Ovary (tissue), 9 donors: Measurements from ENCODE around the gene RMND5A. TPM values are rescaled to one million over a fixed set of nuclear protein-coding genes. Genes with fewer than 3 reads are reported as not detected.

Source experiments
- DNase-seq, 5 donors: peaks; one replicate each; pipeline ENCODE4 v3.0.0-alpha.2; 2019 to 2020
- H3K27ac ChIP-seq, 2 donors: fragments of 200-600 bp; one replicate each; pipeline versions ENCODE4 v1.5.1 to v1.8.0; 2019 to 2022
- H3K27me3 ChIP-seq: fragments of 200-600 bp; one replicate; pipeline ENCODE4 v1.8.0; 2022
- H3K36me3 ChIP-seq: fragments of 200-600 bp; sonication (generic); one replicate; pipeline ENCODE4 v1.5.1; 2019
- H3K4me1 ChIP-seq: one replicate; pipeline ENCODE4 v1.8.1; 2013; ENCODE audit warnings: mild to moderate bottlenecking, moderate library complexity; ENCODE audit not compliant: insufficient read depth
- H3K4me3 ChIP-seq: fragments of 200-600 bp; sonication (generic); one replicate; pipeline ENCODE4 v1.5.1; 2017
- H3K9me3 ChIP-seq, 2 donors: fragments of 200-600 bp in 1 of 2; sonication (generic) in 1 of 2; one replicate each; pipeline versions ENCODE4 v1.5.1 to v1.8.1; 2013 to 2019; ENCODE audit warnings: mild to moderate bottlenecking in 1 of 2, moderate library complexity in 1 of 2
- CTCF ChIP-seq, 3 donors: fragments of 450-650 bp in 2 of 3; fragments of 200-600 bp in 1 of 3; IDR thresholded peaks; one replicate each; pipeline versions ENCODE4 v1.5.1 to v1.8.0; 2016 to 2022; ENCODE audit warnings: antibody characterized with exemption in 3 of 3, mild to moderate bottlenecking in 1 of 3
- EP300 ChIP-seq: sonication (generic); formaldehyde crosslinking; IDR thresholded peaks from one replicate; pipeline ENCODE4 v1.6.1; 2017; ENCODE audit warnings: antibody characterized with exemption
- POLR2A ChIP-seq: fragments of 450-650 bp; IDR thresholded peaks from one replicate; pipeline ENCODE4 v1.6.1; 2017; ENCODE audit warnings: antibody characterized with exemption, mild to moderate bottlenecking, moderate library complexity
- WGBS, 3 donors: extraction: QIAGEN DNeasy Blood & Tissue Kit in 1 of 3; methylation state at CpG; one replicate each; pipeline versions ENCODE4 v1.1.5 to v1.1.7; 2013 to 2017; 5-methylcytosine and 5-hydroxymethylcytosine counted together
- intact Hi-C, 4 donors: fragments of 100-400 bp; cut with DNase I; formaldehyde crosslinking; loops; one replicate each; pipeline versions ENCODE4 v1.11.0 to v1.15.1; 2022 to 2023
- polyA plus RNA-seq, 2 donors: library from polyadenylated mRNA; stranded (reverse); fragments of 200-250 nt in 1 of 2; fragments of 350-450 nt in 1 of 2; fragmentation: Illumina TruSeq in 1 of 2; extraction: RNeasy Lipid Tissue Mini Kit (QIAGEN cat#74804) in 1 of 2; gene quantifications; one replicate each; pipeline ENCODE4 v1.2.3, GENCODE V29; 2013 to 2014
- total RNA-seq, 7 donors: library from RNA; depleted of rRNA in 2 of 7; stranded (reverse); fragments of >200 nt in 2 of 7; fragmentation: NEBNext Ultra II Directional in 3 of 7; extraction: Animal tissue kit (Norgen Biotek cat#: 25700) in 3 of 7; gene quantifications; one replicate each; pipeline versions ENCODE4 v1.1.0 to v1.2.4, GENCODE V29; 2016 to 2023
- donor health status: DM: no; HTN: no; CAD: no; lungs with moderate emphysema.
- donor health status: DM: no; HTN: no; CAD: no.
- donor health status: Bipolar disorder and iron deficiency.
- donor health status: DM: yes; HTN: yes; CAD: no.
- donor health status: DM: no; HTN: no; CAD: no.
- donor health status: DM: yes; HTN: yes; CAD: no.

The RMND5A gene
- total and polyA plus RNA-seq, 9 donors, result 11.2 to 31.1 (median 26.4) TPM

- WGBS, 3 donors, result 92 to 97% (median 94%) methylated on average over 3 of the region's 3 CpGs
- Histone ChIP-seq H3K9me3 (no peaks in the 10 kb centered on the region), H3K4me3 (no peak overlapping the region), H3K27ac (no peak overlapping the region), H3K36me3 (no peaks in the 10 kb centered on the region), H3K4me1 (no peaks in the 10 kb centered on the region), H3K27me3 (no peaks in the 10 kb centered on the region)
- intact Hi-C loops, result no loop called here
- no peak for TF ChIP-seq POLR2A
- no peak for TF ChIP-seq EP300
- no peak for TF ChIP-seq CTCF (IDR thresholded peaks at IDR 0.05)
- DNase-seq, result no peak
Observed at GRCh38 chr2:86752934-86753333, 32.8 kb downstream of the RMND5A start.

- no peak overlapping the region for H3K4me3 ChIP-seq
- H3K27ac ChIP-seq, result no peak overlapping the region
- H3K9me3 ChIP-seq, result no peaks in the 10 kb centered on the region
- H3K36me3 ChIP-seq, result no peaks in the 10 kb centered on the region
- no peaks in the 10 kb centered on the region for H3K4me1 ChIP-seq
- DNase-seq, result no peak
- H3K27me3 ChIP-seq, result no peaks in the 10 kb centered on the region
- intact Hi-C loops, result no loop called here
- TF ChIP-seq POLR2A (no peak), CTCF (IDR thresholded peaks at IDR 0.05) (no peak), EP300 (no peak)
Observed at GRCh38 chr2:86753606-86754005, 33.5 kb downstream of the RMND5A start.

DNA sequence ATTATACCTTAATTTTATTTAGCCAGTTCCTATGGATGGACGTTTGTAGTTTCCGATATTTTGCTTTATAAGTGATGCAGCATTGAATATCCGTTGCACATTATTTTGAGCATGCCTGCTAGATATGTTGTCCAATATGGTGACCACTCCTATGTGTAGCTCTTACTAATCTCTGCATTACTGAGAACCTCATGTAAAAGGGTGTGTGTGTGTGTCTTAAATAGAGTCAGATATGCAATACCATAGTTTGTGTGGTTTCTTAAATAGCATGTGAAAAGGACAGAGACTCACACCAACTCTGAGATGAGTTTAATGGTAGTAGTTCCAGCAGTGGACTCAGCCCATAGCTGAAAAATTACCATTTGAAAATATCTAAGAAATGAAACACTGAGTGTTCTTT lies 38.3 kb downstream of the RMND5A start:
- 86 to 92% (median 89%) methylated on average over 3 of the region's 3 CpGs for WGBS, 3 donors
- no peaks in the 10 kb centered on the region for H3K4me1 ChIP-seq
- no peak overlapping the region for H3K27ac ChIP-seq
- TF ChIP-seq POLR2A (no peak), CTCF (IDR thresholded peaks at IDR 0.05) (no peak), EP300 (no peak)
- intact Hi-C loops, result no loop called here
- H3K36me3 ChIP-seq, result no peaks in the 10 kb centered on the region
- no peaks in the 10 kb centered on the region for H3K27me3 ChIP-seq
- H3K4me3 ChIP-seq, result no peak overlapping the region
- no peaks in the 10 kb centered on the region for H3K9me3 ChIP-seq
- DNase-seq, result no peak

GRCh38 chr2:86760371-86760770 lies 40.3 kb downstream of the RMND5A start:
- Histone ChIP-seq H3K4me3 (no peak overlapping the region), H3K4me1 (no peaks in the 10 kb centered on the region), H3K9me3 (no peaks in the 10 kb centered on the region), H3K27ac (no peak overlapping the region), H3K27me3 (no peaks in the 10 kb centered on the region), H3K36me3 (no peaks in the 10 kb centered on the region)
- TF ChIP-seq CTCF (IDR thresholded peaks at IDR 0.05) (no peak), EP300 (no peak), POLR2A (no peak)
- 84 to 88% (median 85%) methylated on average over 4 of the region's 4 CpGs for WGBS, 3 donors
- intact Hi-C loops, result no loop called here
- no peak for DNase-seq
